Hepatocyte (in vitro differentiated cells): ENCODE results near the gene LTN1. TPM values are rescaled to one million over a fixed set of nuclear protein-coding genes. Genes with fewer than 3 reads are reported as not detected.

Source experiments
- DNase-seq: peaks from one replicate; pipeline ENCODE4 v3.0.0-alpha.2; 2016; ENCODE audit warnings: low spot score
- H2AFZ ChIP-seq: fragments of 200-600 bp; sonication (generic); 2 replicates; pipeline ENCODE4 v1.6.0; 2016; ENCODE audit warnings: antibody characterized with exemption, mild to moderate bottlenecking
- H3K27ac ChIP-seq: fragments of 200-600 bp; sonication (generic); 2 replicates; pipeline ENCODE4 v1.5.1; 2016; ENCODE audit warnings: mild to moderate bottlenecking
- H3K27me3 ChIP-seq: fragments of 200-600 bp; sonication (generic); 2 replicates; pipeline ENCODE4 v1.6.1; 2016
- H3K36me3 ChIP-seq: fragments of 200-600 bp; sonication (generic); replicated peaks from 2 replicates; pipeline ENCODE4 v1.5.1; 2016; ENCODE audit warnings: low read depth; ENCODE audit not compliant: insufficient read depth
- H3K4me1 ChIP-seq: fragments of 200-600 bp; sonication (generic); 2 replicates; pipeline ENCODE4 v1.5.1; 2016; ENCODE audit warnings: mild to moderate bottlenecking, moderate library complexity; ENCODE audit not compliant: insufficient read depth
- H3K4me2 ChIP-seq: fragments of 200-600 bp; sonication (generic); 2 replicates; pipeline ENCODE4 v1.6.0; 2016
- H3K4me3 ChIP-seq: fragments of 200-600 bp; sonication (generic); 2 replicates; pipeline ENCODE4 v1.5.1; 2016; ENCODE audit warnings: mild to moderate bottlenecking
- H3K79me2 ChIP-seq: fragments of 200-600 bp; sonication (generic); 2 replicates; pipeline ENCODE4 v1.6.0; 2017; ENCODE audit warnings: mild to moderate bottlenecking
- H3K9me2 ChIP-seq: fragments of 200-600 bp; sonication (generic); replicated peaks from 2 replicates; pipeline ENCODE4 v1.6.0; 2017; ENCODE audit warnings: mild to moderate bottlenecking; ENCODE audit not compliant: insufficient read depth
- H3K9me3 ChIP-seq: fragments of 200-600 bp; sonication (generic); 2 replicates; pipeline ENCODE4 v1.5.1; 2016; ENCODE audit warnings: low read depth, mild to moderate bottlenecking
- H4K20me1 ChIP-seq: fragments of 200-600 bp; sonication (generic); 2 replicates; pipeline ENCODE4 v1.6.0; 2016; ENCODE audit warnings: mild to moderate bottlenecking; ENCODE audit not compliant: insufficient read depth, poor library complexity, severe bottlenecking
- EZH2 ChIP-seq: fragments of 200-600 bp; sonication (generic); IDR thresholded peaks from 2 replicates; pipeline ENCODE4 v1.6.1; 2016; ENCODE audit warnings: antibody characterized with exemption, mild to moderate bottlenecking, borderline replicate concordance
- EZH2phosphoT487 ChIP-seq: fragments of 200-600 bp; sonication (generic); IDR thresholded peaks from one replicate; pipeline ENCODE4 v1.6.1; 2018; ENCODE audit warnings: antibody characterized with exemption, mild to moderate bottlenecking, low read depth, moderate library complexity; ENCODE audit not compliant: unreplicated experiment, severe bottlenecking
- WGBS: methylation state at CpG from one replicate; pipeline ENCODE4 v1.1.6; 2016; ENCODE audit warnings: low lambda C conversion rate; ENCODE audit errors: missing lambda C conversion rate; 5-methylcytosine and 5-hydroxymethylcytosine counted together
- polyA plus RNA-seq: library from polyadenylated mRNA; unstranded; fragments of >200 nt; fragmentation: Nextera tagmentation; extraction: Ambion mirVana; gene quantifications from 2 replicates; pipeline ENCODE4 v1.2.1, GENCODE V29; 2016
- total RNA-seq: library from RNA; depleted of rRNA; stranded (reverse); fragments of >200 nt; gene quantifications from 2 replicates; pipeline ENCODE4 v1.2.3, GENCODE V29; 2014
- TF ChIP-seq, protein P1 (sequence below): fragments of 200-600 bp; sonication (generic); IDR thresholded peaks from 2 replicates; pipeline ENCODE4 v1.5.1; 2016; ENCODE audit warnings: antibody characterized with exemption, mild to moderate bottlenecking; ENCODE audit not compliant: poor library complexity

The LTN1 gene
- total and polyA plus RNA-seq, 2 experiments from 2014 or later, result 9.7 to 35.8 TPM

GRCh38 chr21:28944296-28944695, 48.4 kb downstream of the LTN1 start:
- no peak overlapping the region for H3K4me3 ChIP-seq
- no peaks in the 10 kb centered on the region for H3K27me3 ChIP-seq
- H4K20me1 ChIP-seq, result no peaks in the 10 kb centered on the region
- no peak overlapping the region for H3K27ac ChIP-seq
- H3K4me2 ChIP-seq, result no peak overlapping the region
- H3K4me1 ChIP-seq, result no peaks in the 10 kb centered on the region
- peaks cover 4% of the 10 kb centered on the region for H3K36me3 ChIP-seq
- H3K9me3 ChIP-seq, result no peaks in the 10 kb centered on the region
- no peaks in the 10 kb centered on the region for H3K79me2 ChIP-seq
- H3K9me2 ChIP-seq, result no peaks in the 10 kb centered on the region
- no peak for TF ChIP-seq EZH2
- TF ChIP-seq, protein P1, sequence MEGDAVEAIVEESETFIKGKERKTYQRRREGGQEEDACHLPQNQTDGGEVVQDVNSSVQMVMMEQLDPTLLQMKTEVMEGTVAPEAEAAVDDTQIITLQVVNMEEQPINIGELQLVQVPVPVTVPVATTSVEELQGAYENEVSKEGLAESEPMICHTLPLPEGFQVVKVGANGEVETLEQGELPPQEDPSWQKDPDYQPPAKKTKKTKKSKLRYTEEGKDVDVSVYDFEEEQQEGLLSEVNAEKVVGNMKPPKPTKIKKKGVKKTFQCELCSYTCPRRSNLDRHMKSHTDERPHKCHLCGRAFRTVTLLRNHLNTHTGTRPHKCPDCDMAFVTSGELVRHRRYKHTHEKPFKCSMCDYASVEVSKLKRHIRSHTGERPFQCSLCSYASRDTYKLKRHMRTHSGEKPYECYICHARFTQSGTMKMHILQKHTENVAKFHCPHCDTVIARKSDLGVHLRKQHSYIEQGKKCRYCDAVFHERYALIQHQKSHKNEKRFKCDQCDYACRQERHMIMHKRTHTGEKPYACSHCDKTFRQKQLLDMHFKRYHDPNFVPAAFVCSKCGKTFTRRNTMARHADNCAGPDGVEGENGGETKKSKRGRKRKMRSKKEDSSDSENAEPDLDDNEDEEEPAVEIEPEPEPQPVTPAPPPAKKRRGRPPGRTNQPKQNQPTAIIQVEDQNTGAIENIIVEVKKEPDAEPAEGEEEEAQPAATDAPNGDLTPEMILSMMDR, result no peak
- TF ChIP-seq EZH2phosphoT487, result no peak
- DNase-seq, result no peak
- H2AFZ ChIP-seq, result no peak overlapping the region

DNA sequence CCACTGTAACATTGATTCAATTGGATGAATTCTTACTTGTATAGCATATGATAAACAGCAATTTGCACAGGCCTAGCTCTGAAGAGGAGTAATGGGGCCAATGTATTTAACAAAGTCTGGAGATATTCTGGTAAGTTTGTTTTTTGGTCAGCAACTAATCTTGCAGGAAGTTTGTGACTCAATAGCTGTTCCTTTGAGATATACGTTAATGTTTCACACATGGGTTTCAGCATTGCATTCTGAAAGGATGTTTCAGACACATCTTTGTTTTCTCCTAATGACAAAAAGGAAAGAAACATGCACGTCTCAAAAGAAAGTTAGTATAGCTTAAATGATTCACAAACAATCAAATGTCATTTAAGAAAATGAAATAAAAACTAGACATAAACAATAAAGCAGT, 49.0 kb downstream of the LTN1 start:
- no peak overlapping the region for H3K4me2 ChIP-seq
- no peaks in the 10 kb centered on the region for H3K27me3 ChIP-seq
- TF ChIP-seq EZH2 (no peak), EZH2phosphoT487 (no peak)
- TF ChIP-seq, protein P1, result no peak
- no peaks in the 10 kb centered on the region for H3K4me1 ChIP-seq
- WGBS, result 63% methylated on average over 2 of the region's 2 CpGs
- no peak overlapping the region for H3K4me3 ChIP-seq
- H3K36me3 ChIP-seq, result peaks cover 4% of the 10 kb centered on the region
- no peak for DNase-seq
- no peaks in the 10 kb centered on the region for H3K79me2 ChIP-seq
- H4K20me1 ChIP-seq, result no peaks in the 10 kb centered on the region
- H3K9me2 ChIP-seq, result no peaks in the 10 kb centered on the region
- H3K9me3 ChIP-seq, result no peaks in the 10 kb centered on the region
- H3K27ac ChIP-seq, result no peak overlapping the region
- H2AFZ ChIP-seq, result no peak overlapping the region

GRCh38 chr21:28938726-28939125, 54.0 kb downstream of the LTN1 start:
- H3K9me2 ChIP-seq, result no peaks in the 10 kb centered on the region
- no peaks in the 10 kb centered on the region for H3K27me3 ChIP-seq
- H3K9me3 ChIP-seq, result no peaks in the 10 kb centered on the region
- no peaks in the 10 kb centered on the region for H4K20me1 ChIP-seq
- H3K4me3 ChIP-seq, result no peak overlapping the region
- no peaks in the 10 kb centered on the region for H3K36me3 ChIP-seq
- no peak for TF ChIP-seq EZH2phosphoT487
- no peak for TF ChIP-seq EZH2
- TF ChIP-seq, protein P1, result no peak
- H2AFZ ChIP-seq, result no peak overlapping the region
- H3K27ac ChIP-seq, result no peak overlapping the region
- DNase-seq, result no peak
- no peaks in the 10 kb centered on the region for H3K4me1 ChIP-seq
- 82% methylated on average over 2 of the region's 2 CpGs for WGBS
- H3K4me2 ChIP-seq, result no peak overlapping the region
- H3K79me2 ChIP-seq, result no peaks in the 10 kb centered on the region

- Histone ChIP-seq H3K4me1 (no peaks in the 10 kb centered on the region), H3K36me3 (no peaks in the 10 kb centered on the region), H3K9me3 (no peaks in the 10 kb centered on the region), H3K27me3 (no peaks in the 10 kb centered on the region), H4K20me1 (no peaks in the 10 kb centered on the region), H3K4me2 (no peak overlapping the region), H2AFZ (no peak overlapping the region), H3K79me2 (no peaks in the 10 kb centered on the region), H3K27ac (no peak overlapping the region), H3K4me3 (no peak overlapping the region), H3K9me2 (no peaks in the 10 kb centered on the region)
- TF ChIP-seq EZH2 (no peak), EZH2phosphoT487 (no peak)
- TF ChIP-seq, protein P1, result no peak
- 75% methylated on average over 2 of the region's 2 CpGs for WGBS
- DNase-seq, result no peak
These were observed 54.9 kb downstream of the LTN1 start for GRCh38 chr21:28937737-28938136.
